Measurements from ENCODE around the gene OSCP1.

GRCh38 chr1:36467027-36467410 lies 16.8 kb upstream of the OSCP1 start:
- TF ChIP-seq, protein P1, sequence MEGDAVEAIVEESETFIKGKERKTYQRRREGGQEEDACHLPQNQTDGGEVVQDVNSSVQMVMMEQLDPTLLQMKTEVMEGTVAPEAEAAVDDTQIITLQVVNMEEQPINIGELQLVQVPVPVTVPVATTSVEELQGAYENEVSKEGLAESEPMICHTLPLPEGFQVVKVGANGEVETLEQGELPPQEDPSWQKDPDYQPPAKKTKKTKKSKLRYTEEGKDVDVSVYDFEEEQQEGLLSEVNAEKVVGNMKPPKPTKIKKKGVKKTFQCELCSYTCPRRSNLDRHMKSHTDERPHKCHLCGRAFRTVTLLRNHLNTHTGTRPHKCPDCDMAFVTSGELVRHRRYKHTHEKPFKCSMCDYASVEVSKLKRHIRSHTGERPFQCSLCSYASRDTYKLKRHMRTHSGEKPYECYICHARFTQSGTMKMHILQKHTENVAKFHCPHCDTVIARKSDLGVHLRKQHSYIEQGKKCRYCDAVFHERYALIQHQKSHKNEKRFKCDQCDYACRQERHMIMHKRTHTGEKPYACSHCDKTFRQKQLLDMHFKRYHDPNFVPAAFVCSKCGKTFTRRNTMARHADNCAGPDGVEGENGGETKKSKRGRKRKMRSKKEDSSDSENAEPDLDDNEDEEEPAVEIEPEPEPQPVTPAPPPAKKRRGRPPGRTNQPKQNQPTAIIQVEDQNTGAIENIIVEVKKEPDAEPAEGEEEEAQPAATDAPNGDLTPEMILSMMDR (conservative IDR thresholded peaks at IDR 0.05 in 1 of 2, IDR thresholded peaks at IDR 0.05 in 1 of 2; ENCODE audit: low read depth in 1 of 2, low read length in 2 of 2): no peak
- TF ChIP-seq EZH2 (IDR thresholded peaks at IDR 0.05; ENCODE audit: low read length, missing control alignments): no peak

Measured in fibroblast of lung (primary cell).